Esophagus muscularis mucosa (tissue), 4 donors: Measurements from ENCODE around the gene ZNF154.

ENCODE experiments used
- EP300 ChIP-seq: sonication (generic); formaldehyde crosslinking; IDR thresholded peaks from one replicate; pipeline ENCODE4 v1.6.1; 2017; ENCODE audit warnings: antibody characterized with exemption
- POLR2A ChIP-seq: fragments of 450-650 bp; IDR thresholded peaks from one replicate; pipeline ENCODE4 v1.6.1; 2017; ENCODE audit warnings: antibody characterized with exemption, moderate library complexity, mild to moderate bottlenecking, low read depth
- POLR2AphosphoS5 ChIP-seq, 2 donors: sonication (generic); formaldehyde crosslinking; IDR thresholded peaks; one replicate each; pipeline ENCODE4 v1.6.1; 2017; ENCODE audit warnings: antibody characterized with exemption in 2 of 2
- TF ChIP-seq, protein P1 (sequence below), 3 experiments: fragments of 200-600 bp in 2 of 3; fragments of 450-650 bp in 1 of 3; sonication (generic) in 2 of 3; IDR thresholded peaks; one replicate each; pipeline ENCODE4 v1.5.1; 2017 to 2019; ENCODE audit warnings: antibody characterized with exemption in 3 of 3, mild to moderate bottlenecking in 2 of 3, moderate library complexity in 1 of 3

DNA sequence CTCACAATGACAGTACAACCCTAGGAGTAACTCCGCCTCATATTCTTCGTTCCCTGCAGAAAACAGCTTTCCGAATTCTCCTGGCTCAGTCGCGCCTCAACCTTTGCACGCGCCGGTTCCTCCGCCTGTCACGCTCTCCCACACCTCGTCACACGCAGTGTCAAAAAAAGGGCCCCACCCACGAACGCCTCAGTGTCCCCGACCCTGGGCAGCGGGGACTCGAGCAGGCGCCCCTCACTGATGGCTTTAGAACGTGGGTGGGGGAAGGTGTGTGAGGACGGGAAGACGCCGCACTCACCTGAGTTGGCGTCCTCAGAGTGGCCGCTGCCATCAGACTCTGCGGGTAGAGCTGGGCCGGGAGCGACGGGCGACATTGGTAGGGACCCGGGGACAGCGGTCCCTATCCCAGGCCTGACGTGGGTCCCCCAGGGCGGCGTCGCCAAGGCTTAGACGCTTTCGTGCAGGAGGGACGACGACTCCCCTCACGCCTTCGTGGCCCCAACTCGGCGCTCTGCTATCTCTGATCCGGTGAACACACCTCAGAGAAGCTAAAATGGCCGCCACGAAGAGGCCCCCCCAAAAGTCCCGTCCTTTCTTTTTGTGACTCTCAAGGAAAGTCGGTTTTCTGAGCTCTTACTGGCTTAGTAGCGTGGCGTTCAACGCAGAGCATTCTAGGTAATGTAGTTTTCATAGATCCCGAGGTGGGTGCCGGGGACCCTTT lies at the start of gene ZNF154:
- TF ChIP-seq EP300 = no peak
- TF ChIP-seq, protein P1, sequence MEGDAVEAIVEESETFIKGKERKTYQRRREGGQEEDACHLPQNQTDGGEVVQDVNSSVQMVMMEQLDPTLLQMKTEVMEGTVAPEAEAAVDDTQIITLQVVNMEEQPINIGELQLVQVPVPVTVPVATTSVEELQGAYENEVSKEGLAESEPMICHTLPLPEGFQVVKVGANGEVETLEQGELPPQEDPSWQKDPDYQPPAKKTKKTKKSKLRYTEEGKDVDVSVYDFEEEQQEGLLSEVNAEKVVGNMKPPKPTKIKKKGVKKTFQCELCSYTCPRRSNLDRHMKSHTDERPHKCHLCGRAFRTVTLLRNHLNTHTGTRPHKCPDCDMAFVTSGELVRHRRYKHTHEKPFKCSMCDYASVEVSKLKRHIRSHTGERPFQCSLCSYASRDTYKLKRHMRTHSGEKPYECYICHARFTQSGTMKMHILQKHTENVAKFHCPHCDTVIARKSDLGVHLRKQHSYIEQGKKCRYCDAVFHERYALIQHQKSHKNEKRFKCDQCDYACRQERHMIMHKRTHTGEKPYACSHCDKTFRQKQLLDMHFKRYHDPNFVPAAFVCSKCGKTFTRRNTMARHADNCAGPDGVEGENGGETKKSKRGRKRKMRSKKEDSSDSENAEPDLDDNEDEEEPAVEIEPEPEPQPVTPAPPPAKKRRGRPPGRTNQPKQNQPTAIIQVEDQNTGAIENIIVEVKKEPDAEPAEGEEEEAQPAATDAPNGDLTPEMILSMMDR (IDR thresholded peaks at IDR 0.05) = no peak
- no peak for TF ChIP-seq POLR2A
- TF ChIP-seq POLR2AphosphoS5 (IDR thresholded peaks at IDR 0.05) = peak; percentile 33 to 59
